Eye (tissue), 1 donor: Measurements from ENCODE around the gene MAGI1.

Experiments used
- DNase-seq: peaks from one replicate; pipeline ENCODE4 v3.0.0-alpha.2; 2015

MAGI1 gene

DNA sequence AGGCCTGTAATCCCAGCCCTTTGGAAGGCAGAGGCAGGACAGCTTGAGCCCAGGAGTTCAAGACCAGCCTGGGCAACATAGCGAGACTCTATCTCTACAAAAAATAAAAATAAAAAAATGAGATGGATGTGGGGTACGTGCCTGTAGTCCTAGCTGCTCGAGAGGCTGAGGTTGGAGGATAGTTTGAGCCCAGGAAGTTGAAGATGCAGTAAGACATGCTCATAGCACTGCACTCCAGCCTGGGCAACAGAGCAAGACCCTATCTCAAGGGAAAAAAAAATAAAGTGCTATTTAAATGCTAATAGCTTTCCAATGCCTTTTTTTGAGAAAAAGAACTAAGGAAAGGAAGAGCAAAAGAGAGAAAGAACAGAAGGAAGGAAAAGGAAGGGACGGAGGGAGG is 94.5 kb downstream of the MAGI1 start:
- no peak for DNase-seq

DNA sequence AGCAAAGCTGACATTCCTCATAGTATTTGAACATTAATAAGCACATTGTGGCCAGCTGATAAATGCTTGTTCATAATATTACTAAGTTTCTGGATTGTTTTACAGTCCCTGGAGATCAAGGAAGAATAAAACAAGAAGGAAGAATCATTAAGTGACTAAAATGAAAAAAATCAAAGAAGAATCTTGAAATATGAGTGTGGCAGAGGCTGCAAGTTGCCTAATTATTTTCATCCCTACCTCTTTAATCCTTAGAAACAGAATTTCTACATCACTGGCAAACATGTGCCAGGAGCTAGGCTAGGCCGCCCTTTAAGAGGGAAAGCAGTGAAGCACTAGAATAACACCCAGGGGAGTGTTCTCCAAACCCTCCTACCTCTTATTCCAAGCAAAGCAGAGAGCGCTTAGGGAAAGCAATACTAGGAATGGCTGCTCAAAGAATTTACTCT is 98.9 kb downstream of the MAGI1 start:
- DNase-seq: no peak

- DNase-seq: peak; percentile 42
Observed at GRCh38 chr3:65939184-65939583, 99.5 kb downstream of the MAGI1 start.

- DNase-seq: no peak
Observed at GRCh38 chr3:65938676-65939075, 100.0 kb downstream of the MAGI1 start.

GRCh38 chr3:65938147-65938546 is 100.6 kb downstream of the MAGI1 start:
- DNase-seq: no peak

- no peak for DNase-seq
Observed at GRCh38 chr3:65936908-65937638, 101.6 kb downstream of the MAGI1 start.

GRCh38 chr3:65935724-65936123 is 103.0 kb downstream of the MAGI1 start:
- no peak for DNase-seq

- no peak for DNase-seq
Observed at GRCh38 chr3:65930648-65931047, 108.1 kb downstream of the MAGI1 start.

DNA sequence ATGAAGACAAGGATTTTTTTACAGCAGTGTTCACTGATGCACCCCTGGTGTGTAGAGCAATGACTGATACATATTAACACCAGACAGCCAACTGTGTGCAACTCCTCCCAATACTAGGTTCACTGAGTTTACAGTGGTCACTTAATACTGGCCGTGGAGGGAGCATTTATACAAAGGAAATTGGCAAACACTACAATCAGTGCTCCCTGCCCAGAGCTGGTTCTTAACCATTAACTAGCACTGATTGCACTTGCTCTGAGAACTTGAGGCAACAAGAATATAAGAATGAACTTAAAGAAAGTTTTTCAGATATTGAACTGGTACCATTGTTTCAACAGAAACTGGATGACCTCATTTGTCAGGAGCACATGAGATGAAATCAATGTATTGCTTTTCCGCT is 110.6 kb downstream of the MAGI1 start:
- DNase-seq: peak; percentile 69

DNA sequence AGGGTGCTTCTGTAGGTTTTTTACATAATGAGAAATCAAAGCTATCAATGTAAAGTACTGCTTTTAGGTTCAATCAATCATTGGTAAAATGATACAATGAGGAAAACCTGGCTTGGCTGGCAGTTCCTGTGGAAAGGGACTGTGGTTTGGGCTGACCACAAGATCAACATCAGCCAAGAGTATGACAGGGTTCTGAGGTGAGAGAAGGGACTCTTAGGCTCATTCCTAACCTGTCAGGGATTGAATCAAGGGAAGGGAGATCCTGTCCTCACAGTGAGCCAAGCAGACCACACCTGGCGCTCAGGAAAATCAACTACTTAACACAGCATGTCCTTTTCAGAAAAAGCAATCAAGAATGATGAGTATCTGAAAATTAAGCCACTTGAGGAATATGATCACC is 111.1 kb downstream of the MAGI1 start:
- no peak for DNase-seq

- DNase-seq: no peak
Observed at GRCh38 chr3:65925254-65925954, 113.3 kb downstream of the MAGI1 start.

GRCh38 chr3:65924762-65925161 is 114.0 kb downstream of the MAGI1 start:
- no peak for DNase-seq

DNA sequence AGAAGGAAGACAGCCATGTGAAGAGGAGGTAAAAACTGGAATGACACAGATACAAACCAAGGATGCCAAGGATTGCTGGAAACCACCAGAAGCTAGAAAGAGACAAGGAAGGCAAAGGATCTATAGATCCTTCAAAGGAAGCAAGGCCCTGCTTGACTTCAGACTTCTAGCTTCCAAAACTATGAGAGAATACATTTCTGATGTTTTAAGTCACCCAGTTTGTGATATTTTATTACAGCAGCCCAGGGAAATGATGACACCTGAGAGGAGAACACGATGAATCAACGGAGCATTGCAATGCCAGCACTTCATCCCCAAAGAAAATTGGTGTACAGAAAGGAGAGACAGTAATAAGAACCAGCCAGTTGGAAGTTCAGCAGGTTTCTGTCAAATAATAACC is 116.3 kb downstream of the MAGI1 start:
- DNase-seq: no peak

DNA sequence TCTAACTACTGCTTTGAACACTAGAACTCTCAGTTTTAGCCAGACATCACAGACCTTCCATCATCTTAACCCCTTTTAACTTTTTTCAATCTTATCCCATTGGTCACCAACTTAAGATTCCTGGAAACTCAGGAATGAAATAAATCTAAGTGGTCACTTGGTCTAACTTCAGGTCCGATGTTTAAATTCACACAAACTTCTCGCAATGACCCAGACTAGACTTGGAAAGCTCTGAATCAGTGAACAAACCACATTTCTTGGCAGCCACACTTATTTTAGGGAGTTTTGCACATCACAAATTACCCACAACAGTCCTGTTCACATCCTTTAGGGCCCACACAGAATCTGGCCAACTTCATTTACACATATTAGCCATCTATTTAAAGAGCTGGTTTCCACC is 118.9 kb downstream of the MAGI1 start:
- DNase-seq: no peak

GRCh38 chr3:65915477-65915876 is 123.2 kb downstream of the MAGI1 start:
- no peak for DNase-seq

DNA sequence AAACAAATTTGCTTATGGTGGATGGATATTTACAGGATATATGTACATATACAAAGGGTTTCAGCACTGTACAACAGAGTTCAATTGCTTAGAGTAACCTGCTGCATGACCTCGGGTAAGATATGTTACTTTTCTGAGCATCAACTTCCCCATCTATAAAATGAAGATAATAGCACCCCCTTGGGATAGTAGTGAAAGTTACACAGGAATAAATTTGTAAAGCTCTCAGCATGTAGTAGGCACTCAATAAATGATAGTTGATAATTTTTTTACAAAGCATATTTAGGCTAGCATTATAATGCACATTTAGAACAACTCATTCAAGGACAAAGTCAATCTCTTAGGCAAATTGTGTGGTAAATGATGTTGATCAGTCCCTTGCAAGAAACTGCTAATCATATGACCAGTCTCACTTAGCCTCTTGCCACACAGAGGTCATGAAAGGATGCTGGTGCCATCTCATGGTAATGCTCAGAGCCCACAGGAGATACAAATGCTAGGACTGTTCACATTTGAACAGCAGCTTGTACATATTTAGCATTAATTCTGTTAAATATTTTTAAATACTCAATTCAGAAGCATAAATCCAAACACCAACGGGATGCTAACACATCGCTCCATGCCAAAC is 123.9 kb downstream of the MAGI1 start:
- no peak for DNase-seq

DNA sequence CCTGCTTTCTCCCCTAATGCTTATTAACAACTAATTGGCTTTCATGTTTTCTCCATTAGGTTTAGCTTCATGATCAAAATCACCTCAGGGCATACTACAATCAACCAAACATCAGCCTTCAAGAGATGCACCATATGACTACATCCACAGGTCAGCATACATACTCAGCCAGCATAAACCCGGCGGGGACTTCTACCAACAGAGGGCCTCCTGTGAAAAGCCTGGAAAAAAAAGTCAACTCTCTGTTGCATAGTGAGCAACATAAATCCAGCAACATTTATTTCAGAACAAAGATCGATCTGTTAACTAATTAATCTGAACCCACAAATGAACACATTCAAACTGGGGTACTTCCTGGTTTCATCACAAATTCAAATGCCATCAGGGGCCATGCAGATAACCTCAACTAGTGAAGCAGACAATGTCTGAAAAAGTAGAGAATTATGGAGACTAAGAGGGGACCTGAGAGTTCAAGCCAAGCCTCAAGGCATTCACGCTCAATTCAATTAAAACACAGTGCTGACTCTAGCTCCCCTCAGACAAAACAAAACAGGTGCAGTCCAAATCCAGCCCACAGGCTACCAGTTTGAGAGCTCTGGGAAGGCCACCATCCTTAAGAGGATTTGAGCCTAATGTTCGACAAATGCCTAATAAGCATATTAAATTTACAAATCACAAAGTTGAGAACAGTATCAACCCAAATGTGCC is 124.5 kb downstream of the MAGI1 start:
- DNase-seq: no peak

DNA sequence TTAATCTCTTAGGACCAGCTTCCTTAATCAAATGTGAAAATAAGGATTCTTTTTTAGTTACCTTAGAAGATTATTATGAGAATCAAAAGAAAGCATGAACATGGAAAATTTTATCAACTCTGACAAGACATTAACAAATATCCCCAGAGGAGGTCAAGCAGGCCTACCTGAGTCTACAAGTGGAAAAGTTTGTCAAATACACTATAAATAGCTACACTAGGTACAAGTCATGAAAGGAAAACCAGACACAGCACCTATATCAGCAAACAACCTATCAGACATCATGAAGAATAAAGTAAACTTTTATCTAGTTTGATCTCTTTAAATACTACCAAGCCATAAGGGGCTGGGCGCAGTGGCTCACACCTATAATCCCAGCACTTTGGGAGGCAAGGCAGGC is 126.1 kb downstream of the MAGI1 start:
- no peak for DNase-seq

DNA sequence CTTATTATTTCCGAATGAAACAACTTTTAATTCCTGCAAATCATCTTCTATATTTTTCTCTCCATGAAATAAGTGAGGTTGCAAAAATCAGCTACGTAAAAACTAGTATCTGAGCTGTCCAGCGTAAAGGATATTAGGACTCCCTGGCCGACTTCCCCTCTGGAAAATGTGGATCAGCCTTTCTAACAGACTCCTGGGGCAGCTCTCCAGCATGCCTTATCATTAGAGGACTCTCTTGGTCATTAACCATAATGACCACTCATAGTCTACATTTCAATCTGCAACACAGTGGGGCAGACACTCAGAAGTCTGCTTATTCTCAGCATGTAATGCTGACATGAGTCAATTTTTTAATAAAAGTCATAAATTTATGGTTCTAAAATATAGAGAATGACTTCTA is 130.1 kb downstream of the MAGI1 start:
- no peak for DNase-seq

DNA sequence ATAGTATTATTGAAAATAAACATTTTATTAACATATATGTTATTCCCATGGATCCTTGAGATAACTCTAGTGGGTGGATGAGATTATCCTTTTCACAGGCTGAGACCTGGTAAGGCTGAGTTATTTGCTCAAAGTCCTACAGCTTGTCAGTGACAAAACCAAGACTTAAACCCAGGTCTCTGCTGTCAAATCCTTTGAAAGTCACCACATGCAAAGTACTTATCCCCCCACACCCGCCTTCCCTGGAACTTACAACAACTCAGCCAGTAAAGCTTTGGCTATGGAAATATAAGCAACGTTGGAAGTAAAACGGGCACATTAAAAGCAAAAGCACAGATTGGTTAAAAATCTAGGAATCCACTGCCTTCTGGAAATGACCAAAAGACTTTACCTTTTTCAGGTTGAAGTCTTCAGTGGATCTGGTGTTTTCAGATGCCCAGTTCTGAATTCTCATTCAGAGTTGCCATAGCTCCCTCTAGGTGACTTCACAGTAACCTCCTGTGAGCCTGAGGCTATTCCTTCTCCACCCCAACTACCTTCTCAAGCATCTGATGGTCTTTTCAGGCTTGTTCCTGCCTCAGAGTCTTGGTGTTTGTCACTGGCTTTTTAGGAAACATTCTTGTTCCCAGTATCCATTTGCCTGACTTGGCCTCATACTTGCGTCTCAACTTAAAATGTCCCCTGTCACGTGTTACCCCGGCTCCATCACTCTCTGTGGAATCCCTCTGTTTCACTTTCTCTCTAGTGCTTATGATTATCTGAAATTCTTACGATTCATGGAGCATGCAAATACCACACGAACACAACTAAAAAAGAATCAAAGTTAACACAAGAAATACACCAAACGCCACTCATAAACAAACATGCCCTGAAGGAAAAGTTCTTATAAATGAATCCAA is 131.2 kb downstream of the MAGI1 start:
- no peak for DNase-seq

- no peak for DNase-seq
Observed at GRCh38 chr3:65905771-65906170, 132.9 kb downstream of the MAGI1 start.

DNA sequence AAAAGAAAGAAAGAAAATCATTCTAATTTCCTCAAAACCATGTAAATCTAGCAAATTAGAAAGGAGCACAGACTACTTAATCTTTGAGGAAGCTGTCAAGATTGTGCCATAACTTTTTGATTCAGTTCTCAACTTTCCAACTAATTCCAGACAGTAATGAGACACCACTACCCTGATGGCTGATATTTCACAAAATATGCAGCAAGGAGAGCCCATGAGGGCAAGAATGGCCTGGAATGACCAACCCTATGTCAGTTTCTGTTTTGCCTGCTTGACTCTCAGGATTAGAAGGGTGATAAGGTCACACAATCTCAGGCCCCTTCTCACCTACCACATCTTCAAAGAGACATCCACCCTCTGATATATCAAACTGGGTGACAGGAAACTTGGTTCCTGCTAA is 134.7 kb downstream of the MAGI1 start:
- no peak for DNase-seq
